GM23248 (cell line): ENCODE data around the gene CLIC2.
"Not testable (repeated sequence)": the region's sequence is repeated elsewhere in the genome, so short reads cannot be mapped to it uniquely, and the experiment has no call there.

ENCODE experiments used
- EZH2 ChIP-seq: fragments of 200-600 bp; sonication (generic); IDR thresholded peaks from 2 replicates; pipeline ENCODE4 v1.6.1; 2018; ENCODE audit warnings: antibody characterized with exemption, mild to moderate bottlenecking; ENCODE audit not compliant: insufficient read depth, poor library complexity, severe bottlenecking
- EZH2phosphoT487 ChIP-seq: fragments of 200-600 bp; sonication (generic); IDR thresholded peaks from 2 replicates; pipeline ENCODE4 v1.6.1; 2018; ENCODE audit warnings: antibody characterized with exemption, moderate library complexity, mild to moderate bottlenecking, low read depth; ENCODE audit not compliant: insufficient read depth

- not testable (repeated sequence) for TF ChIP-seq EZH2, EZH2phosphoT487
These were observed 29.3 kb upstream of the CLIC2 start for GRCh38 chrX:155363712-155364111.
